Amniotic stem cell (primary cell): ENCODE data around the gene RAB29.

Experiments
- DNase-seq: peaks from one replicate; lab custom pipeline; 2025; lab: John Stamatoyannopoulos, UW

Gene RAB29

DNA sequence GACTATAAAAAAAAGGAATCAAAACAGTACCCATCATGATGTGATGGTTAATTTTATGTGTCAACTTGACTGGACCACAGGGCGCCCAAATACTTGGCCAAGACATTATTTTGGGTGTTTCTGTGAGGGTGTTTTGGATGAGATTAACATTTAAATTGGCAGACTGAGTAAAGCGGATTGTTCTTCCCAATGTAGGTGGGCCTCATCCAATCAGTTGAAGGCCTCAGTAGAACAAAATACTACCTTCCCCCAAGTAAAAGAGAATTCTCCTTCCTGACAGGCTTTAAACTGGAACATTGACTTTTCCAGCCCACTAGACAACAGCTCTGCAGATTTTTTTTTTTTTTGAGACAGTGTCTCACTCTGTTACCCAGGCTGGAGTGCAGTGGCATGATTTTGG lies 10.7 kb downstream of the RAB29 start:
- no peak for DNase-seq

DNA sequence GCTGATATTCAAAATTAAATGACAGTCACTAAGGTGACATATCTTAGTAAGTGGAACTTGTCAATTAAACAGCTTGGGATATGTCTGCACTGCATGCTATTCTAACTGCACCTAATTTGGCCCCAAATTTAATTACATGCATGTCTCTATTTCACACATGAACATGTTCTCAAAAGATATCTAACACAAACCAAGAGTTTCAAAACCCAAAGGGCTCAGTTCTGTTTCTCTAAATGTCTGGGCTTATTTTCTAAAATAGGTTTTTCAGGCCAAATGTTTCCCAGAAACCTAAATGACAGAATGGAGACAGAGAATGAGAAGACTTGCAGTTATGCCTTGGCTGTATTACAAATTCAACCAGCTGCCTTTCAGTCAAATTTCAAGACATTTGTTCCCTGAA lies 11.3 kb downstream of the RAB29 start:
- DNase-seq = no peak

DNA sequence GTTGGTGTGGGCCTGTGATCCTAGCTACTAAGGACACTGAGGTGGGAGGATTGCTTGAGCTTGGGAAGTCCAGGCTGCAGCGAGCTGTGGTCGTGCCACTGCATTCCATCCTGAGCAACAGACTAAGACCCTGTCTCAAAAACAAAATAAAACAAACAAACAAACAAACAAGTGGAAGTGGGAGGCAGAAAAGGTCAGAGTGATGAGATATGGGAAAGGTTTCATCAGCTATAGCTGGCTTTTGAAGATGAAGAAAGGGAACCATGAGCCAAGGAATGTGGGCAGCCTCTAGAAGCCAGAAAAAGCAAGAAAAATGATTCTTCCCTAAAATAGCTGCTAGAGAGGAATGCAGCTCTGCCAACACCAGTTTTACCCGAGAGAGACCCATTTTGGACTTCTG lies 14.7 kb downstream of the RAB29 start:
- no peak for DNase-seq

DNA sequence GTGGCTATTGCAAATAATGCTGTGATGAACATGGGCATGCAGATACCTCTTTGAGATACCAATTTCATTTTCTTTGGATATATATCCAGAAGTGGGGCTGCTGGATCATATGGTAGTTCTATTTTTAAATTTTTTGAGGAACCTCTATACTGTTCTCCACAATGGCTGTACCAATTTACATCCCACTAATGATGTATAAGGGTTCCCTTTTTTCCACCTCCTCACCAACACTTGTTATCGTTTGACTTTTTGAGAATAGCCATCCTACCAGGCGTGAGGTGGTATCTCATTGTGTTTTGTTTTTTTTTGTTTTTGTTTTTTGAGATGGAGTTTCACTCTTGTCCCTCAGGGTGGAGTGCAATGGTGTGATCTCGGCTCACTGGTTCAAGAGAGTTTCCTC lies 18.7 kb downstream of the RAB29 start:
- no peak for DNase-seq

DNA sequence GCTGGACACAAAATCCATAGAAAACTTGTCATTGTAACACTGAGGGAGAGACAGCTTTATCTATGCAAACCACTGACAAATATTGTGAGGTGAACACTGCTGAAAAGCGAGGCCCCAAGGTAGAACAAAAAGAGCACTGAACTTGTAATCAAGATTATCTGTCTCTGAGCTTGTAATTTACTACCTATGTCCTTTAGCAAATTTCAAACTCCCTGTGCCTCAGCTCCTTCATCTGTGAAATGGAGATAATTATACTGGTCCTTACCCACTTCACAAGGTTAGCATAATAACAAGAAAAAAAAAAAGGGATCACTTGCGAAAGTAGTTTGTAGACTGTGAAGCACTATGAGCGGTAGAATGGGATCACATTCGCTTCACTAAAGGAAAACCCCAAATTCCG lies 20.4 kb downstream of the RAB29 start:
- DNase-seq = no peak

DNA sequence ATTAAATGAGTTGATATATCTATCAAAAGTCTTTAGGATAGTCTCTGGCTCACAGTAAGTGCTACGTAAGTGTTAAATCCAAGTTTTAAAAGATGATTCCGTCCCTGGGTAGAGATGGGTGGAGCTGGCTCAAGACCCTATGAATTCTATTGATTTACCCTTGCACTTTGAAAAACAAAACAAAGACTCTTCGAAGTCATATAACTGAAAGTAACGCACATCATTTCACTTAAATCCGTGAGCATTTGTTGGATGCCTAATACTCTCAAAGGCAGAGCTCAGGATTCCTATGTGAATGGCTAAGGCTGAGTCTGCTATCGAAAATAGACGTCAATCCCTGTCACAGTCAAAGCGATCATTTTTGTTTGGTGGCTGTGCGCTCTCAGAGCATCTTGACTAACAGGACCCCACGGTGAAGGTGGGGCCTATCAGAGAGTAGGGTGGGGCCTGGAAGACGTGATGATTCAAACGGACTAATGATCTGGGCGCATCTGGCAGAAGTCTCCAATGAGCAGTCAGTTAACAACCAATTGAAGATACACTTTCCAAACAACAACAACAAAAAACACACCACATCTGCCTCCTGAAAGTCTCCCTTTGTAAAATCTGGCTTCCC lies 24.1 kb downstream of the RAB29 start:
- no peak for DNase-seq

DNA sequence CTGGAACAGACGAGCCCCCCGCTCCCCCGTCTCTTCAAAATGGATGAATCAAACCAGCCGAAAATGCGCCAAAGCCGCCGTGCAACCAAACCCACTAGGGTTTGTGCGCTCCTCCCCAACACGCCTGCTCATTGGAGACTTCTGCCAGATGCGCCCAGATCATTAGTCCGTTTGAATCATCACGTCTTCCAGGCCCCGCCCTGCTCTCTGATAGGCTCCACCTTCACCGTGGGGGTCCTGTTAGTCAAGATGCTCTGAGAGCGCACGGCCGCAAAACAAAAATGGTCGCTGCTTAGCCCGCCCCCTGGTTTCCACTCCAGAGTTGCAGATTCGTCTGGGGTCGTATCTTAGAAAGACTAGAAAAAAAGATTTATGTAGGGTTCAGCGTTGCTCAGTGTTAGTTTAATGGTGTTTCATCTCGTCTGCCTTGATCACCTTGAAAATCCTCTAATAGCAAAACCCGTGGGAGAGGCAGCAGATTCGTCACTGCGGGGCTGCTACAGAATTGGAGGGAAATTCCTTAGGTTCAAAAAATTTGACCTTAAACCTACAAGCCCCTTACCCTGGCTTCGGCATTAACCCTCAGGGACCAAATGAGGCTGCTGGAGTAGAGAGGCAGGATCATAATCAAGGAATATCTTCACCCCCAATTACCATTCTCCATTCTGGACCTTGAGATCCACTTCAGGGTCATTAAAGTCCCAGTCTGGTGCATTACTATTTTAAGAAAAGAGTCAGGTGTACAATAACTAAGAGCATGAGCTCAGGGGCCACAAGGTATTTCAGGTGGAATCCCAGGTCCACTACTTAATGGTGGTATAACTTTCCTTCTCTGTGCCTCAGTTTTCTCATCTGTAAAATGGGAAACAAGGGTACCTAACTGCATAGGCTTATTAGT lies 24.9 kb downstream of the RAB29 start, which contains the start of gene NUCKS1:
TSS of gene NUCKS1 (minus strand) at position 45 of the 898 bp plus-strand sequence. CDS start 209 bp downstream, outside the sequence.
- peak; percentile 100 for DNase-seq

DNA sequence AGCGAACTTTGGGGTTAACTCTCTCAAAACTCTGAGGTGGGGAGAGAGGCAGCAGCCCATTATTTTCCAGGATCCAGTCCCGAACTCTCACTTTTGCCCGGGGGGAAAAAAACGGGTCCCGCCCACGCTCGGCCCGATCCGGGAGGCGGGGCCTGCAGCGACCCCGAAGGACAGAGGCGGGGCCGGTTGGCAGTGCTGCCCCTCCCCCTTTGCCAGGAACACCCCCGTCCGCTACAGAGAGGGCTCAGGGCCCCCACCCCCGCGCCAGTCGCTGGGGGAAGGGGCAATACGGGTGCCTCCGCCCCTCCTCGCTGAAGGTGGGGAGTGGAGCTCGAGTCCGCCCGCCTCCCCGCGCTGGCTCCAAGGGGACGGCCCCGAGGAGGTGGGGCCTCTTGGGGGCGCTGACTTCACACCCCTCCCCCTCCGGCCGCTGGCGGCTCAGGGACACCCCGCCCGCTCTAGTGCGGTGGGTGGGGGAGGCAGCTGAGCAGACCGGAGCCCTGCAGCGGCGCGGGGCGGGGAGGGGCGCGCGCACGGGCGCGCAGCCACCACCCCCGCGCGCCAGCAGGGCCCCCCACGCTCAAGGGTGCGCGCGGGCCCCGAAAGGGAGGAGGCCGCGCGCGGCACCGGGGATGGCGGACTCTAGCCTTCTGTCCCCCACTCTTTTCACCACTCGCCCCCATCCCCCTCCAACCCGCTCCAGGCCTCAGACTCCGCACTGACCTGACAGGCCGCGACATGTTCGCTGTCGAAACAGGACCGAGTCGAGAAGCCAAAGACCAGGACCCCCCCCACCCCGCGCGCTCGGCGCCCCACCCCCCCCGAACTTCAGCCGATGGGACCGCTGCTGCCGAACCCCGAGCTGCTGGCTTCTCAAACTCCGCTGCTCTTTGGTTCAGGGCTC lies 25.8 kb downstream of the RAB29 start:
- peak; percentile 85 for DNase-seq

DNA sequence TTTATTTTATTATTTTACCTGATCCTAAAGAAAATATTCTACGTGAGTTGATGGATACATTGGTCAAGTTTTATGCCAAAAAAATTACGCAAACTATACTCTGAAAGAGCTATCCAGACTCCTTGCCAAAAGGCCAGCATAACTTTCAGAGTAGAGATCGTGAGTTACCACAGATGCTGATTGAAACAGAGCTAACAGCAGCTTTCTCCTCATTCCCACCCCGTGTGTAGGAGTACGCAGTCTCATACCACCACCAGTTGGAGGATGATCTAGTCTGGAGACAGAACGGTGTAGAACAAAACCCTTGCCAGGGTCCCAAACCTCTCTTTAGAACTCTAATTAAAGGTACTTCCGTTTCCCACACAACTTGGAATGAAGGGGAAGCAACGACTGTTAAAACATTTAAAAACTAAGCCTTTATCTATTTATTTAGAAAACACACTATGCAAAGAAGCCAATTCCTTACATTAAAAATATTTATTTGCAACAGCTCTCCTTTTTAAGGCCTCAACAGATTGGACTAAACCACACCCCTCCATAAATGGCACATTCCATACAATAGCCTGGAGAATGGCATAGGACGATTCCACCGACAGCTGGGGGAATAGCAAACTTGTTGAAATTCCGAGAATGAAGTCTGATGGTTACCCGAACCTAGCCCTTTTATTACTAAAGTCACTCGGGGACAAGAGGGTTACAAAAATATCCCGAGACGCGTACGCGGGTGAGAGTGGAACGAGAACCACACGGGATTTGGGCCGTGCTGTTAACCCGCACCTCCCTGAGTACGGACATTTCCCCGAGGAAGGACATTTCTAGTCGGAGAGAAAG lies 26.7 kb downstream of the RAB29 start:
- peak; percentile 85 for DNase-seq

DNA sequence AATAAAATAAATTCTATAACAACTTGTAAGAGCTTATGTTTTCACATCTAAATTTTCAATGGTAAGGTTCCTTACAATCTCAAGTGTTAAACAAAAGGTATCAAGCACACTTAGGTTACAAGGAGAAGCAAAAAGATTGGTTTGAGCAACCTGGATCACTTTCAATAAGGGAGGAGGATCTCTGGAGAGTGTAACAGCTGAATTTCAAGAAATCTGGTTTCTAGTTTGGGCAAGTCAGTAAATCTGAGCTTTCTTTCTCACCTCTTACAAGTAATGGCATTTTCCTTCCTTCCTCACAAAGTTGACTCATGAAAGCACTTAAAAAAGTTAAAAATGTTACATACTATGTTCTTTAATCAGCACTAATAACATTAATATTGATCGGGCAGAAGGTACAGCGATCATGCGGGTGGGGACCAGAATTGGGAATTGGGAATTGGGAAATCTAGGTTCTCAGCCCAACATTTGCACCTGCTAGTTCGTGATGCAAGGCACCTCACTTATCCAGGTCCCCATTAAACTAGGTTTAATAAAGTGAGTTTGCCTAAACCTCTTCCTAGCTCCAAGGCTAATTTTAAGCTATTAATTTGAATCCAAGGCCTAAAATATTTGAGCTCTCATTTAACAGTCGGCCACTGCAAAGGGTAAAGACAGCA lies 28.4 kb downstream of the RAB29 start:
- no peak for DNase-seq

DNA sequence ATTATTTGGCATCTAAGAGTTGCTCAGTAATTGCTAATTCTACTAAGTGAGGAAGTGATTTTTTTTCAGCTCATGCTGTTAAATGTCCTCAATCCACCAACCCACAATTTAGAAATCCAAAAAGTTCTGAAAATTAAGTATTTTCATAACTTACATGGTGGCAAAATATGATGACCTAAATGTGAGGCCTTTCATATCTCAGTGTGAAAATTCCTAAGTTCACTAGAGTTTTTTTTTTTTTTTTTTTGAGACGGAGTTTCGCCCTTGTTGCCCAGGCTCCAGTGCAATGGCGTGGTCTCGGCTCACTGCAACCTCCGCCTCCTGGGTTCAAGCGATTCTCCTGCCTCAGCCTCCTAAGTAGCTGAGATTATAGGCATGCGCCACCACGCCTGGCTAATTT lies 30.9 kb downstream of the RAB29 start:
- no peak for DNase-seq

DNA sequence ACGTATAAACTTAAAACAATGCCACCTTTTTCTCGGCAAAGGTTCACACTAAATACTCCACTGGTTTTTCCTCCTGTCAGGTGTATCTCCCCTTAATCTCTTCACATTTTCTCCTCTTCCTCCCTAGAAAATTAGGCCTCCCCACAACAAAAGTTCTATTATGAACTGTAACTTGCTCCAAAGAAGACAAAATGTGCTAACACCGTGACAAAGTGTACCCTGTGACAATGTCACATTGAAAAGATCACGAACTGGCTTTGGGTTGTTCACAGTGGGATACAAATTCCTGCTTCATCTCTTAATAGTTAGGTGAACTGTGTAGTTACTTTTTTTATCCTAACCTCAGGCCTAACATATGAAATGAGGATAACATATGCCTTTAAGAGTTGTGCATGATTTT lies 31.3 kb downstream of the RAB29 start:
- DNase-seq = no peak

DNA sequence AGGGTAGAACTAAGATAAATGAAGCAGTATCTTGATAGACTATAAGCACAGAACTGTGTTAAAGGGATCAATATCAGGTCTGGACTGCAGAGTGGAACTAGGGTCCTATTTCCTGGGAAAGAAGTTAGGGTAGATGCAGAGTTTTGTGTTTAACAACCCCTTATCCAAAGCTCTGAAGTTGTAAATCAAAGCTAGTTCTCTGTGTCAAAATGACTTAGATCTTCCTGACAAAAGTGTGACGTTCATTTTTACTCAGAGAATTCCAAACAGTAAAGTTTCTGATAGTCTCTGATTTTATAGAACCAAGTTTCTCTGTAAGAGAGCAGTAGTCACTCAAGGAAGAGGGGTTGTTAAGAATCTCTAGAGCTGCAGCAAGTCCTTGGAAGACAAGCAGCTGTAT lies 33.6 kb downstream of the RAB29 start:
- no peak for DNase-seq

DNA sequence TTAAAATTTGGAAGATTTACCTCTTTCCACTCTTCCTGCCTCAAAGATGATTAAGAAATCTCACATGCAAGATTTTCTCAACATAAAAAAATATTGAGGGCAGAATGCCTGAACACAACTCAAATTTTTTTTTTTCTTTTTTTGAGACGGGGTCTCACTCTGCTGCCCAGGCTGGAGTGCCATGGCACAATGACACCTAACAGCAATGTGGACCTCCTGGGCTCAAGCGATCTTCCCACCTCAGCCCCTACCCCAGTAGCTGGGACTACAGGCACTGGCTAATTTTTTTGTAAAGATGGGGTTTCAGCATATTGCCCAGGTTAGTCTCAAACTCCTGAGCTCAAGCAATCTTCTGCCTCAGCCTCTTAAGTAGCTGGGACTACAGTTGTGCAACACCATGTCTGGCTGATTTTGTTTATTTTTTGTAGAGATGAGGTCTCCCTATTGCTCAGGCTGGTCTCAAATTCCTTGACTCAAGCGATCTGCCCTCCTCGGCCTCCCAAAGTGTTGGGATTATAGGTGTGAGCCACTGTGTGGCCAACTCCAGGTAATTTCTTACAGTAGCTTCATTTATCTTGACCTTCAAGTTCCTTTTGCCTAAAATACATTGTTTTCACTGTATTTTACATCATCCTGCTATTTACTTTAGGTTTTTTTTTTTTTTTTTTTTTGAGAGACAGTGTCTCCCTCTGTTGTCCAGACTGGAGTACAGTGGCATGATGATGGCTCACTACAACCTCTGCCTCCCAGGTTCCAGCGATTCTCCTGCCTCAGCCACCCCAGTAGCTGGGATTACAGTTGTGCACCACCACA lies 35.7 kb downstream of the RAB29 start:
- no peak for DNase-seq

DNA sequence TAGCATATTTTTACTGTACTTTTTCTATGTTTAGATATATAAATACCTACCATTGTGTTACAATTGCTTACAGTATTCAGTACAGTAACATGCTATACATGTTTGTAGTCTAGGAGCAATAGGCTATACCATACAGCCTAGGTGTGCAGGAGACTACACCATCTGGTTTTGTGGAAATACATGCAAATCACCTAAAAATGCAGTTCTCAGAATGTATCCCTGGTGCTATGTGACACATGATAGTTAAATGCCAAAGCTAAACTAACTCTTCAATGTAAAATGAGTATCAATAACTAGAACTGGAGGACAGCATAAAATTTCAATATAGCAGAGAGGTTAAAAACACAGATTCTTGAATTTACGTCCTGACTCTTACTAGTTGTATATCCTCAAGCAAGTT lies 40.1 kb downstream of the RAB29 start:
- no peak for DNase-seq

DNA sequence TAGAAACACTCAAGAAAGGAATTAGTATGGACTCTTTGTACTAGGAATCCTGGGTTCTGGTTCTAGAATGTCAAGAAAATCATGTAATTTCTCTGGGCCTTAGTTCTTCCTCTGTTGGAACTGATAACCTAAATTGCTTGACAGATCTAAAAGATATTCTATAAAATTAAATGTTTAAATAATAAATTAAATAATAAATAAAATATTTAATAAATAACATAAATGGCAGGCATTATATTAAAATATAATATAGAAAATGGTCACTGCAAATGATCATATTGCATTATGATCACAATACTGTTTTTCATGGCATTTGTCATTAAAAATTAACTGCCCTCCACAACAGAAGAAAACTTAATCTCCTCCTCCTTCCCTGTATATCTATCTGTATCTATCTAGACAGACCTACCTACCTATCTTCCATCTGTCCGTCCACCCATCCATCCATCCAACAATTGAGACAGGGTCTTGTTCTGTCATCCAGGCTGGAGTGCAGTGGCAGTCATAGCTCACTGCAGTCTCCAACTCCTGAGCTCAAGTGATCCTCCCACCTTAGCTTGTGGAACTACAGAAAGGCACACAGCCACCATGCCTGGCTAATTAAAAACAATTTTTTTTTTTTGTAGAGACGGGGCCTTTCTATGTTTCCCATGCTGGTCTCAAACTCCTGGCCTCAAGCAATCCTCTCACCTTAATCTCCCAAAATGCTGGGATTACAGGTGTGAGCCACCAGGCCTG lies 41.7 kb downstream of the RAB29 start:
- no peak for DNase-seq

DNA sequence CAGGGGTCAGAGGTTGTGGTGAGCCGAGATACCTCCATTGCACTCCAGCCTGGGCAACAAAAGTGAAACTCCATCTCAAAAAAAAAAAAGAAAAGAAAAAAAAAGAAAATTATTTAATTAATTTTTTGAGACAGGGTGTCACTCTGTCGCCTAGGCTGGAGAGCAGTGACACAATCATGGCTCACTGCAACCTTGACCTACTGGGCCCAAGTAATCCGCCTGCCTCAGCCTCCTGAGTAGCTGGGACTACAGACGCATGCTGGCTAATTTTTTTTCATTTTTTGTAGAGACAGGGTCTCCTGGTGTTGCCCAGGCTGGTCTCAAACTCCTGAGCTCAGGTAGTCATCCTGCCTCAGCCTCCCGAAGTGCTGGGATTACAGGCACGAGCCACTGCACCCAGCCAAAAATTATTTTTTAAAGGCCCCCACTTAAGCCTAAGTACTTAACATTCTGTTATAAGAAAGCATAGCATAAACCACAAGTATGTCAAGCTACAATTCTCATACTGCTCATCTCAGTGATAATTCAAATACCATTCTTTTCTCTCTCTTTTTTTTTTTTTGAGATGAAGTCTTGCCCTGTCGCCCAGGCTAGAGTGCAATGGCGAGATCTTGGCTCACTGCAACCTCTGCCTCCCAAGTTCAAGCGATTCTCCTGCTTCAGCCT lies 45.2 kb downstream of the RAB29 start:
- DNase-seq = no peak

DNA sequence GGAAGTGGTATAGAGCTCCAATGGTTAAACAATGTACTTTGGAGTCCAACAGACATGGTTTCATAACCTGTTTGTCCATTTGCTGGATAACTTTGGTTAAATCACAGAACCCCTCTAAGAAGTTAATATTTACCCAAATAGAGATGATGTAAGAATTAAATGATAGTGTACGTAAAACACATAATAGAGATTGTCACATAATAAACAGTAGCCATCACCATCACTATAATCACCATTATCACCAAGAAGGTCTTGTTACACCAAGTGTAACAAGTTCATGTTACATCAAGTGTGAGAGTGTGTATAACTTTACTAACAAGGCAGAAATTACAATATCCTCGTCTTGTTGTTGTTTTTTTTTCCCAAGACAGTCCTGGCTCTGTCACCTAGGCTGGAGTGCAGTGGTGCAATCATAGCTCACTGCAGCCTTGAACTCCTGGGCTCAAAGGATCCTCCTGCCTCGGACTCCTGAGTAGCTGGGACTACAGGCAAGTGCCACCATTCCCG lies 48.6 kb downstream of the RAB29 start:
- no peak for DNase-seq

DNA sequence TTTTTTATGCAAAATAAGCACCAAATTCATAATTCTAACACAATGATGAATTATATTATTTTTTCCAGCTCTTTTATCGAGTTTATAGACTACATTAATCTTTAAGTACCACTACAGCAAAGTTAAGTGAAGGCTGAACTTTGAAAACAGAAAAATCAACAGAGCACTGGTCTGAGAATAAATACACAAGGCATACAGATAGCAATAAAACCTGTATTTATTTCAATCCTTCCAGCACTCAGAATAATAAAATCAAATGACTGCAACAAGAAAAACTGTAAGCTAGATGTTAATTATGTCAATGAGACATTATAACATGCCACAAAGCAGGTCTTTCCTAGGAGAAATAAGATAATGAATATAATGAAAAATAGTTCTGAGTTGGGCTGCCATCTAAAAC lies 49.8 kb downstream of the RAB29 start:
- no peak for DNase-seq
